Measurements from ENCODE around the gene PUSL1.

Gene PUSL1

GRCh38 chr1:1307923-1308755 lies at the start of gene PUSL1, which contains the start of gene ACAP3:
Gene PUSL1, plus strand, starts transcription at chr1:1308597. Its CDS starts 47 bp downstream, at chr1:1308644.
Gene ACAP3, minus strand, starts transcription at chr1:1307930. Its CDS starts 115 bp downstream, at chr1:1307815.
- DNase-seq (ENCODE audit: low spot score), result peak; percentile 100

GRCh38 chr1:1259119-1259488 lies 49.3 kb upstream of the PUSL1 start:
- no peak for DNase-seq (ENCODE audit: low spot score)

GRCh38 chr1:1259540-1259939 lies 48.9 kb upstream of the PUSL1 start:
- no peak for DNase-seq (ENCODE audit: low spot score)

- no peak for DNase-seq (ENCODE audit: low spot score)
These were observed 48.3 kb upstream of the PUSL1 start for GRCh38 chr1:1259951-1260600.

- DNase-seq (ENCODE audit: low spot score), result no peak
These were observed 47.4 kb upstream of the PUSL1 start for GRCh38 chr1:1260843-1261560.

- no peak for DNase-seq (ENCODE audit: low spot score)
These were observed 46.3 kb upstream of the PUSL1 start for GRCh38 chr1:1262071-1262470.

GRCh38 chr1:1262758-1263157 lies 45.6 kb upstream of the PUSL1 start:
- no peak for DNase-seq (ENCODE audit: low spot score)

- no peak for DNase-seq (ENCODE audit: low spot score)
These were observed 44.4 kb upstream of the PUSL1 start for GRCh38 chr1:1264026-1264425.

- peak; percentile 90 for DNase-seq (ENCODE audit: low spot score)
These were observed 43.5 kb upstream of the PUSL1 start for GRCh38 chr1:1264868-1265272.

- no peak for DNase-seq (ENCODE audit: low spot score)
These were observed 40.7 kb upstream of the PUSL1 start for GRCh38 chr1:1267488-1268283.

- no peak for DNase-seq (ENCODE audit: low spot score)
These were observed 40.1 kb upstream of the PUSL1 start for GRCh38 chr1:1268284-1268682.

GRCh38 chr1:1270813-1271212 lies 37.6 kb upstream of the PUSL1 start:
- DNase-seq (ENCODE audit: low spot score), result peak; percentile 75

- no peak for DNase-seq (ENCODE audit: low spot score)
These were observed 35.8 kb upstream of the PUSL1 start for GRCh38 chr1:1272341-1273208.

- DNase-seq (ENCODE audit: low spot score), result peak; percentile 31
These were observed 35.2 kb upstream of the PUSL1 start for GRCh38 chr1:1273209-1273511.

- DNase-seq (ENCODE audit: low spot score), result peak; percentile 99
These were observed 34.7 kb upstream of the PUSL1 start, which contains the start of gene UBE2J2 for GRCh38 chr1:1273512-1274298. Gene UBE2J2, minus strand, starts transcription at chr1:1273854. Its CDS starts 5,862 bp downstream, at chr1:1267992.

GRCh38 chr1:1274299-1274930 lies 34.0 kb upstream of the PUSL1 start:
- no peak for DNase-seq (ENCODE audit: low spot score)

GRCh38 chr1:1274931-1275431 lies 33.4 kb upstream of the PUSL1 start:
- no peak for DNase-seq (ENCODE audit: low spot score)

GRCh38 chr1:1275836-1276235 lies 32.6 kb upstream of the PUSL1 start:
- DNase-seq (ENCODE audit: low spot score), result no peak

- no peak for DNase-seq (ENCODE audit: low spot score)
These were observed 29.8 kb upstream of the PUSL1 start for GRCh38 chr1:1278620-1279019.

- DNase-seq (ENCODE audit: low spot score), result no peak
These were observed 29.4 kb upstream of the PUSL1 start for GRCh38 chr1:1279028-1279427.

Data from GM03348 (cell line).